NCI-H1092 treated with DMSO at 0.1 percent for 48 hours (cell line): Measurements from ENCODE around the gene FKBP11.
A peak's percentile ranks its signal among the peaks of the same experiment; 100 is the strongest.
"Not testable (repeated sequence)": the region's sequence is repeated elsewhere in the genome, so short reads cannot be mapped to it uniquely, and the experiment has no call there.

ENCODE experiments used
- DNase-seq: peaks from one replicate; lab custom pipeline; 2025; lab: John Stamatoyannopoulos, UW

The FKBP11 gene

GRCh38 chr12:48954841-48955501 is 29.7 kb upstream of the FKBP11 start:
- no peak for DNase-seq

- DNase-seq: no peak
Observed at GRCh38 chr12:48954061-48954460, 28.8 kb upstream of the FKBP11 start.

- no peak for DNase-seq
Observed at GRCh38 chr12:48952691-48953090, 27.4 kb upstream of the FKBP11 start.

- DNase-seq: no peak
Observed at GRCh38 chr12:48947727-48948126, 22.4 kb upstream of the FKBP11 start.

GRCh38 chr12:48946943-48947342 is 21.7 kb upstream of the FKBP11 start:
- no peak for DNase-seq

GRCh38 chr12:48946205-48946604 is 20.9 kb upstream of the FKBP11 start:
- DNase-seq: no peak

- no peak for DNase-seq
Observed at GRCh38 chr12:48943221-48943620, 17.9 kb upstream of the FKBP11 start.

- no peak for DNase-seq
Observed at GRCh38 chr12:48940181-48940580, 14.9 kb upstream of the FKBP11 start.

GRCh38 chr12:48938805-48939204 is 13.5 kb upstream of the FKBP11 start:
- no peak for DNase-seq

- no peak for DNase-seq
Observed at GRCh38 chr12:48937170-48937569, 11.9 kb upstream of the FKBP11 start.

GRCh38 chr12:48936379-48936979 is 11.2 kb upstream of the FKBP11 start:
- DNase-seq: peak; percentile 13

GRCh38 chr12:48934312-48934706 is 9.0 kb upstream of the FKBP11 start:
- no peak for DNase-seq

- DNase-seq: no peak
Observed at GRCh38 chr12:48933664-48934311, 8.5 kb upstream of the FKBP11 start.

- no peak for DNase-seq
Observed at GRCh38 chr12:48932878-48933277, 7.6 kb upstream of the FKBP11 start.

- no peak for DNase-seq
Observed at GRCh38 chr12:48930475-48930874, 5.2 kb upstream of the FKBP11 start.

- no peak for DNase-seq
Observed at GRCh38 chr12:48929551-48929950, 4.3 kb upstream of the FKBP11 start.

GRCh38 chr12:48927261-48927660 is 2.0 kb upstream of the FKBP11 start:
- DNase-seq: no peak

- DNase-seq: peak; percentile 31
Observed at GRCh38 chr12:48924617-48925303, 532 bp downstream of the FKBP11 start.

GRCh38 chr12:48923117-48923516 is 2.2 kb downstream of the FKBP11 start:
- no peak for DNase-seq

GRCh38 chr12:48917857-48918537 is 7.3 kb downstream of the FKBP11 start:
- no peak for DNase-seq

- DNase-seq: no peak
Observed at GRCh38 chr12:48910196-48910595, 15.1 kb downstream of the FKBP11 start.

- DNase-seq: not testable (repeated sequence)
Observed at GRCh38 chr12:48909698-48910097, 15.6 kb downstream of the FKBP11 start.
